HepG2 (cell line): Measurements from ENCODE around the gene PDGFRB. TPM values are rescaled to one million over a fixed set of nuclear protein-coding genes. Genes with fewer than 3 reads are reported as not detected.

Experiments used
- ARNT2 ChIP-seq: sonication (generic); formaldehyde crosslinking; IDR thresholded peaks from 2 replicates; pipeline ENCODE4 v1.8.0; 2022; ENCODE audit warnings: mild to moderate bottlenecking, low read depth, missing genetic modification reagents, moderate library complexity
- CBFB ChIP-seq: sonication (generic); formaldehyde crosslinking; IDR thresholded peaks from 2 replicates; pipeline ENCODE4 v1.4.0; 2020; ENCODE audit warnings: missing genetic modification reagents
- FOXA3 ChIP-seq: IDR thresholded peaks from 2 replicates; pipeline ENCODE4 v1.6.1; 2016; ENCODE audit warnings: missing genetic modification reagents, missing compliant biosample characterization
- GABPB1 ChIP-seq: IDR thresholded peaks from 2 replicates; pipeline ENCODE4 v1.6.1; 2016; ENCODE audit warnings: mild to moderate bottlenecking, missing genetic modification reagents, moderate library complexity, missing compliant biosample characterization
- GATA4 ChIP-seq: sonication (generic); IDR thresholded peaks from 2 replicates; pipeline ENCODE4 v1.6.1; 2016; ENCODE audit warnings: antibody characterized with exemption, low read depth, borderline replicate concordance
- GFI1 ChIP-seq: sonication (generic); formaldehyde crosslinking; IDR thresholded peaks from 2 replicates; pipeline ENCODE4 v1.5.0; 2020; ENCODE audit warnings: missing genetic modification reagents, mild to moderate bottlenecking, borderline replicate concordance
- IRF1 ChIP-seq: sonication (generic); formaldehyde crosslinking; IDR thresholded peaks from 2 replicates; pipeline ENCODE4 v1.4.0; 2020; ENCODE audit warnings: low read depth, mild to moderate bottlenecking, missing genetic modification reagents
- IRF2 ChIP-seq: IDR thresholded peaks from 2 replicates; pipeline ENCODE4 v1.6.1; 2018; ENCODE audit warnings: missing genetic modification reagents, missing compliant biosample characterization
- KLF16 ChIP-seq, 2 experiments: sonication (generic) in 1 of 2; formaldehyde crosslinking in 1 of 2; IDR thresholded peaks; 2 replicates each; pipeline versions ENCODE4 v1.6.1 to v1.8.0; 2016 to 2023; ENCODE audit warnings: missing genetic modification reagents in 2 of 2, missing compliant biosample characterization in 1 of 2
- MED1 ChIP-seq: sonication (generic); formaldehyde crosslinking; IDR thresholded peaks from 2 replicates; pipeline ENCODE4 v1.4.0; 2020; ENCODE audit warnings: missing genetic modification reagents
- NFKBIZ ChIP-seq: IDR thresholded peaks from 2 replicates; pipeline ENCODE4 v1.6.1; 2018; ENCODE audit warnings: missing genetic modification reagents, missing compliant biosample characterization
- POLR2A ChIP-seq, 2 experiments: IDR thresholded peaks; 2 replicates each; pipeline ENCODE4 v1.6.1; 2011; ENCODE audit warnings: low read depth in 2 of 2, low read length in 2 of 2, mild to moderate bottlenecking in 1 of 2, moderate library complexity in 1 of 2; ENCODE audit not compliant: insufficient read depth in 1 of 2
- RAD21 ChIP-seq: fragments of 450-650 bp; formaldehyde crosslinking; IDR thresholded peaks from 2 replicates; pipeline ENCODE4 v1.5.0; 2020; ENCODE audit warnings: mild to moderate bottlenecking
- RELA ChIP-seq: sonication (generic); formaldehyde crosslinking; IDR thresholded peaks from 2 replicates; pipeline ENCODE4 v1.4.0; 2020; ENCODE audit warnings: missing genetic modification reagents
- TARDBP ChIP-seq: sonication (generic); formaldehyde crosslinking; IDR thresholded peaks from 2 replicates; pipeline ENCODE4 v1.8.0; 2022; ENCODE audit warnings: mild to moderate bottlenecking, missing genetic modification reagents
- THAP9 ChIP-seq: sonication (generic); formaldehyde crosslinking; IDR thresholded peaks from 2 replicates; pipeline ENCODE4; 2020; ENCODE audit warnings: missing genetic modification reagents, mild to moderate bottlenecking, borderline replicate concordance
- ZNF124 ChIP-seq: sonication (generic); formaldehyde crosslinking; IDR thresholded peaks from 2 replicates; pipeline ENCODE4 v1.4.0; 2020; ENCODE audit warnings: missing genetic modification reagents
- ZNF282 ChIP-seq: fragments of 450-650 bp; IDR thresholded peaks from 2 replicates; pipeline ENCODE4 v1.6.1; 2018; ENCODE audit not compliant: partially characterized antibody
- ZNF292 ChIP-seq: sonication (generic); formaldehyde crosslinking; IDR thresholded peaks from 2 replicates; pipeline ENCODE4 v1.8.1; 2022; ENCODE audit warnings: mild to moderate bottlenecking, low read depth, missing genetic modification reagents, borderline replicate concordance
- ZNF543 ChIP-seq: sonication (generic); formaldehyde crosslinking; IDR thresholded peaks from 2 replicates; pipeline ENCODE4 v1.4.0; 2020; ENCODE audit warnings: mild to moderate bottlenecking, missing genetic modification reagents
- ZNF563 ChIP-seq: sonication (generic); formaldehyde crosslinking; IDR thresholded peaks from 2 replicates; pipeline ENCODE4 v1.8.0; 2022; ENCODE audit warnings: mild to moderate bottlenecking, moderate library complexity, missing genetic modification reagents
- ZNF614 ChIP-seq: IDR thresholded peaks from 2 replicates; pipeline ENCODE4 v1.6.1; 2018; ENCODE audit warnings: missing biosample characterization, missing genetic modification reagents, inconsistent platforms, borderline replicate concordance
- ZNF766 ChIP-seq: sonication (generic); formaldehyde crosslinking; IDR thresholded peaks from 2 replicates; pipeline ENCODE4 v1.5.0; 2020; ENCODE audit warnings: missing genetic modification reagents, borderline replicate concordance
- polyA plus RNA-seq, 8 experiments: library from polyadenylated mRNA; depleted of rRNA in 3 of 8; stranded (reverse) in 7 of 8; unstranded in 1 of 8; fragments of >200 nt; fragmentation: Illumina TruSeq in 4 of 8; extraction: Trizol in 4 of 8; gene quantifications; 2 replicates each; pipeline versions ENCODE4 v1.2.1 to v1.2.3, GENCODE V29; 2011 to 2016; ENCODE audit warnings: low read depth in 4 of 8, missing spikeins in 1 of 8, mixed read lengths in 1 of 8; ENCODE audit not compliant: insufficient read depth in 1 of 8
- total RNA-seq, 5 experiments: library from RNA; depleted of rRNA; stranded (reverse); fragments of >200 nt; fragmentation: Illumina TruSeq; extraction: Trizol; gene quantifications; 2 replicates each; pipeline ENCODE4 v1.2.3, GENCODE V29; 2016; ENCODE audit warnings: low read depth in 1 of 5

PDGFRB gene
- total and polyA plus RNA-seq, 2 of the 13 experiments (the other 11 are each of a cell fraction or from before 2014, with no cell fraction given), result 4.0 to 21.0 TPM

DNA sequence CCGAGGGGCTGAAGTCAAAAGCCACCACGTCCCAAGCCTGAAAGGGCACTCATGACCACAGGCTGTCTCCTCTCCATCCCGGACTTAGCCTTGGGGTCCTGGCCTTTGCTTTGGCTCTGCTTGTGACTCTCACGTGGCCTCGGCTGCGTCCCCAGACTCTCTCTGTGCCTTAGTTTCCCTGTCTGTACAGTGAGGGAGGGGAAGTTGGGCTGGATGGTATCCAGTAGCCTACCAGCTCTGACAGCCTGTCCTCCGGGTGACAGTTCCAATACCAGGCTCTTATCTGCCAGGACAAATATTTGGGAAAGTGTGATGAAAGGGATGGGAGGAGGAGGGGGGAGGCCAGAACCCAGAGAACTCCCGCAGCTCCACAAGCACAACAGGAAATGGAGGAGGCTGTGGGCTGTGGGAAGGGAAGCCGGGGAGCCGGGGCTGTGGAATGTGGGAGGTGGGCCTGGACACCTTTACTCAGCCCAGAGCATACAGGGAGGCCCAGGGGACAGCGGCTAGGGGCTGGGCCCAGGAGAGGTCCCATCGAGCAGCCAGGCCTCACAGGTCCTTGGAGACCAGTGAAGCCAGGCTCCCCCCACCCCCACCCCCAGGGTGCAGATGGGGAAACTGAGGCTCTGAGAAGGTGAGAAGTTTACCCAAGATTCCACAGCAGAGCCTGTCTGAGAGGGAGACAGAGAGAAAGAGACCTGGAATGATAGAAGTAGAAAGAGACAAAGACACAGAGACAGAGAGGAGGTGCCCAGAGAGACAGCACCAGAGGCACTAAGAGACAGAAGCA is 18.3 kb downstream of the PDGFRB start (continued):
- TF ChIP-seq POLR2A (IDR thresholded peaks at IDR 0.05; ENCODE audit: insufficient read depth in 1 of 2, low read depth in 2 of 2, low read length in 2 of 2) (peak in 1 of 2 experiments; percentile 65; a peak in 2 of 4 replicates), GABPB1 (peak; percentile 76), GFI1 (peak; percentile 64; the same call in 1 of the 2 replicates), ZNF124 (peak; percentile 38; the same call in 1 of the 2 replicates), RELA (CRISPR knock-in tag) (peak; percentile 75; the same call in 1 of the 2 replicates), TARDBP (CRISPR knock-in tag) (peak; percentile 86), NFKBIZ (0 out of 2 replicates have a peak, but pooled peaks have one; percentile 52), THAP9 (no peak; the same call in 1 of the 2 replicates), FOXA3 (peak; percentile 90), CBFB (CRISPR knock-in tag) (peak; percentile 81), ZNF292 (CRISPR knock-in tag) (peak; percentile 80; the same call in 1 of the 2 replicates), ZNF614 (CRISPR knock-in tag) (peak; percentile 92), ZNF543 (CRISPR knock-in tag) (peak; percentile 92; the same call in 1 of the 2 replicates), ZNF766 (CRISPR knock-in tag) (0 out of 2 replicates have a peak, but pooled peaks have one; percentile 57), ZNF282 (no peak), KLF16 (CRISPR knock-in tag; IDR thresholded peaks at IDR 0.05) (peak in 1 of 2 experiments; percentile 74; a peak in 2 of 4 replicates), RAD21 (CRISPR knock-in tag) (peak; percentile 33; the same call in 1 of the 2 replicates), ARNT2 (peak; percentile 29; the same call in 1 of the 2 replicates), ZNF563 (CRISPR knock-in tag) (peak; percentile 50; the same call in 1 of the 2 replicates), GATA4 (peak; percentile 93; the same call in 1 of the 2 replicates), IRF1 (CRISPR knock-in tag) (no peak), IRF2 (CRISPR knock-in tag) (peak; percentile 82), MED1 (CRISPR knock-in tag) (peak; percentile 92)
